Prostate gland (tissue), 2 donors: ENCODE data around the gene PARP16. TPM values are rescaled to one million over a fixed set of nuclear protein-coding genes. Genes with fewer than 3 reads are reported as not detected.

Source experiments
- DNase-seq: peaks from one replicate; pipeline ENCODE4 v3.0.0-alpha.2; 2019; ENCODE audit warnings: low spot score
- H3K27ac ChIP-seq, 2 donors: fragments of 200-600 bp; sonication (generic); 2 replicates each; pipeline ENCODE4 v1.5.1; 2017 to 2019
- H3K27me3 ChIP-seq: fragments of 200-600 bp; sonication (generic); replicated peaks from 2 replicates; pipeline ENCODE4 v1.5.1; 2019; ENCODE audit not compliant: insufficient read depth
- H3K36me3 ChIP-seq, 2 donors: fragments of 200-600 bp; sonication (generic); 1 replicate in 1 of 2; 2 replicates in 1 of 2; pipeline versions ENCODE4 v1.5.1 to v1.8.1; 2017 to 2019
- H3K4me1 ChIP-seq: fragments of 200-600 bp; sonication (generic); replicated peaks from 2 replicates; pipeline ENCODE4 v1.5.1; 2019
- H3K4me3 ChIP-seq, 2 donors: fragments of 200-600 bp; sonication (generic); 2 replicates each; pipeline ENCODE4 v1.5.1; 2017 to 2019
- H3K9me3 ChIP-seq: fragments of 200-600 bp; sonication (generic); 2 replicates; pipeline ENCODE4 v1.5.1; 2017
- POLR2A ChIP-seq: fragments of 450-650 bp; IDR thresholded peaks from one replicate; pipeline ENCODE4 v1.6.1; 2016; ENCODE audit warnings: antibody characterized with exemption, mild to moderate bottlenecking
- POLR2AphosphoS5 ChIP-seq: sonication (generic); formaldehyde crosslinking; IDR thresholded peaks from one replicate; pipeline ENCODE4 v1.6.1; 2017; ENCODE audit warnings: antibody characterized with exemption
- WGBS: methylation state at CpG from one replicate; pipeline ENCODE4 v1.1.5; 2018; 5-methylcytosine and 5-hydroxymethylcytosine counted together
- intact Hi-C: fragments of 100-400 bp; cut with DNase I; formaldehyde crosslinking; loops from one replicate; pipeline ENCODE4 v1.14.2; 2022
- total RNA-seq, 2 donors: library from RNA; depleted of rRNA; stranded (reverse); fragments of >200 nt; gene quantifications; one replicate each; pipeline ENCODE4 v1.1.0, GENCODE V29; 2016
- TF ChIP-seq, protein P1 (sequence below), 4 experiments: fragments of 200-600 bp in 2 of 4; fragments of 450-650 bp in 2 of 4; sonication (generic) in 2 of 4; IDR thresholded peaks; 1 replicate in 3 of 4; 2 replicates in 1 of 4; pipeline ENCODE4 v1.5.1; 2016 to 2019; ENCODE audit warnings: antibody characterized with exemption in 4 of 4, mild to moderate bottlenecking in 2 of 4, moderate library complexity in 2 of 4

PARP16 gene
- total RNA-seq, 2 donors from 2014 or later, result 13.0 to 17.0 TPM

DNA sequence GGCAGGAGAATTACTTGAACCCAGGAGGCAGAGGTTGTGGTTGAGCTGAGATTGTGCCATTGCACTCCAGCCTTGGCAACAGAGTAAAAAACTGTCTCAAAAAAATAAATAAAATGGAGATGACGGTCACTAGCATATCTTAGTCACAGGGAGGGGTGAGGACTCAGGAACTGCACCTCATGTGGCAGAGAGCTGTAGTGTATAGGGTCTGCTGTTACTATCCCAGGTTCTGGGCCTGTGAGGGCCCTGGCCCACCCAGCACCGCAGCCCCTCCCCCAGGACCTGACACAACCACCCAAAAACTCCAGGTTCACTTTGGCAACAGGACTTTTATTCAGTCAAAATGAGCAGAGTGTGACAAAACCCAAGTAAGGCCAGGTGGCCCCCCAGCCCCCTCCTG, 40.1 kb upstream of the PARP16 start:
- intact Hi-C loops, result no loop called here
- no peak overlapping the region for H3K4me3 ChIP-seq
- TF ChIP-seq POLR2AphosphoS5, result no peak
- TF ChIP-seq, protein P1, sequence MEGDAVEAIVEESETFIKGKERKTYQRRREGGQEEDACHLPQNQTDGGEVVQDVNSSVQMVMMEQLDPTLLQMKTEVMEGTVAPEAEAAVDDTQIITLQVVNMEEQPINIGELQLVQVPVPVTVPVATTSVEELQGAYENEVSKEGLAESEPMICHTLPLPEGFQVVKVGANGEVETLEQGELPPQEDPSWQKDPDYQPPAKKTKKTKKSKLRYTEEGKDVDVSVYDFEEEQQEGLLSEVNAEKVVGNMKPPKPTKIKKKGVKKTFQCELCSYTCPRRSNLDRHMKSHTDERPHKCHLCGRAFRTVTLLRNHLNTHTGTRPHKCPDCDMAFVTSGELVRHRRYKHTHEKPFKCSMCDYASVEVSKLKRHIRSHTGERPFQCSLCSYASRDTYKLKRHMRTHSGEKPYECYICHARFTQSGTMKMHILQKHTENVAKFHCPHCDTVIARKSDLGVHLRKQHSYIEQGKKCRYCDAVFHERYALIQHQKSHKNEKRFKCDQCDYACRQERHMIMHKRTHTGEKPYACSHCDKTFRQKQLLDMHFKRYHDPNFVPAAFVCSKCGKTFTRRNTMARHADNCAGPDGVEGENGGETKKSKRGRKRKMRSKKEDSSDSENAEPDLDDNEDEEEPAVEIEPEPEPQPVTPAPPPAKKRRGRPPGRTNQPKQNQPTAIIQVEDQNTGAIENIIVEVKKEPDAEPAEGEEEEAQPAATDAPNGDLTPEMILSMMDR (IDR thresholded peaks at IDR 0.05), result no peak
- TF ChIP-seq POLR2A, result no peak
- no peak overlapping the region for H3K27ac ChIP-seq
- no peak for DNase-seq
- no peaks in the 10 kb centered on the region for H3K4me1 ChIP-seq
- WGBS, result 86% methylated on average over 2 of the region's 2 CpGs
- no peaks in the 10 kb centered on the region for H3K9me3 ChIP-seq
- H3K36me3 ChIP-seq, result no peaks in the 10 kb centered on the region
- no peaks in the 10 kb centered on the region for H3K27me3 ChIP-seq

DNA sequence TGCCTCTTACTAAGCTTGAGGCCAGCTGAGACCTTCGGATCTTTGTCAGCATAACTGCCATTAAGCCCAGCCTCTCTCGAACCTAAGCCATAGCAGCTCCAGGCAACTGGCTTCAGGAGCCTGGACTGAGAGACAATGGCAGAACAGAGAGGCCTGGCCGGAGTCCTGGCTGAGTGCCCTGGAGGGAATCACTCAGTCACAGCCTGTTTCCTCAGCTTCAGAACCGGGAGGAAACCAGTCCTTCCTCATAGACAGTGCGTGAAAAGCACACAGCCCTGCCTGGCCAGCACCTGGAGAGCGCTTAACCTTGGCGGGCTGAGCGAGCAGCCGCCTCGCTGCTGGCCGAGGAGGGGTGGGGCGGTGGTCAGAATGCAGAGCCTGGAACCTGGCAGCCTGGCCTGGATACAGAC, 39.4 kb upstream of the PARP16 start:
- intact Hi-C loops, result no loop called here

DNA sequence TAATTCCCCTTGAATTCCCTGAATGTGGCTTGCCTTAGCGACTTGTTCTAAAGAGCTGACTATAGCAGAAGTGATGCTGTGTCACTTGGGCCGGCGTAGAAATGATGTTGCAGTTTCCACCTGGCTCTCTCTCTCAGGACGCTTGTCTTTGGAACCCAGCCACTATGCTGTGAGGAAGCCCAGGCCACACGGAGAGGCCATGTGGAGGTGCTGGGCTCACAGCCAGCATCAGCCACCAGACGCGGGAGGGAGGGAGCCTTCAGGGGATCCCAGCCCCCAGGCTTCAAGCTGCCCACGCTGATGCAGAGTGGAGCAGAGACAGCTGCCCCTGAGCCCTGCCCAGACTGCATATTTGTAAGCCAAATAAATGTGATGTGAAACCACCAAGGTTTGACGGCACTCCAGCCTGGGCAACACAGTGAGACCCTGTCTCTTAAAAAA, 36.4 kb upstream of the PARP16 start:
- no peak for DNase-seq
- TF ChIP-seq, protein P1 (IDR thresholded peaks at IDR 0.05), result no peak
- no peak for TF ChIP-seq POLR2AphosphoS5
- TF ChIP-seq POLR2A, result no peak
- H3K36me3 ChIP-seq, result no peaks in the 10 kb centered on the region
- H3K9me3 ChIP-seq, result no peaks in the 10 kb centered on the region
- no peaks in the 10 kb centered on the region for H3K4me1 ChIP-seq
- intact Hi-C loops, result no loop called here
- WGBS, result 15% methylated on average over 9 of the region's 9 CpGs
- no peaks in the 10 kb centered on the region for H3K27me3 ChIP-seq
- H3K4me3 ChIP-seq, result no peak overlapping the region
- H3K27ac ChIP-seq, result no peak overlapping the region

More for the DNA sequence above, 39.4 kb upstream of the PARP16 start:
- 35% methylated on average over 11 of the region's 12 CpGs for WGBS
- TF ChIP-seq, protein P1 (IDR thresholded peaks at IDR 0.05), result no peak
- no peak for TF ChIP-seq POLR2A
- TF ChIP-seq POLR2AphosphoS5, result no peak
- no peaks in the 10 kb centered on the region for H3K36me3 ChIP-seq
- no peaks in the 10 kb centered on the region for H3K9me3 ChIP-seq
- H3K27ac ChIP-seq, result no peak overlapping the region
- H3K4me1 ChIP-seq, result no peaks in the 10 kb centered on the region
- H3K4me3 ChIP-seq, result no peak overlapping the region
- H3K27me3 ChIP-seq, result no peaks in the 10 kb centered on the region
- no peak for DNase-seq

DNA sequence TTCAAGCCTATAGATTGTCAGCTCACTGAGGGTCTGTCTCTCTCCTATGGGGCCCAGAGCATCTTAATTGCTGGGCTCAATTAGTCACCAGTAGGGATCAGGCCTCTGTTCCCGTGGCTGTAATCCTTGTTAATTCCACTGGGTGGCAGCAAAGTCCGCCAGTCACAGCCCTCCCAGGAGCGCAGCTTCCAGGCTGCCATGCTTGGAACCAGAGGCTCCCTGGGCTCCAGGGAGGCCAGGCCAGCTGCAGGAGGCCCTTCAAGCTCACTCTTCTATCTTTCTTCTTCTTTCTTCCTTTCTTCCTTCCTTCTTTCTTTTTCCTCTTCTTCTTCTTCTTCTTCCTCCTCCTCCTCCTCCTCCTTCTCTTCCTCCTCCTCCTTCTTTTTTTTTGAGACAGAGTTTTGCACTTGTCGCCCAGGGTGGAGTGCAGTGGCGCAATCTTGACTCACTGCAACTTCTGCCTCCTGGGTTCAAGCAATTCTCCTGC, 32.2 kb upstream of the PARP16 start:
- 38% methylated on average over 5 of the region's 5 CpGs for WGBS
- Histone ChIP-seq H3K4me1 (no peaks in the 10 kb centered on the region), H3K27me3 (no peaks in the 10 kb centered on the region), H3K27ac (no peak overlapping the region), H3K36me3 (no peaks in the 10 kb centered on the region), H3K4me3 (no peak overlapping the region), H3K9me3 (no peaks in the 10 kb centered on the region)
- DNase-seq, result peak; percentile 71
- intact Hi-C loops, result loop anchor here (1.0 to 5.0 kb wide), 2 partner anchors 66 to 83 kb away; no protein-coding TSS in a partner anchor
- TF ChIP-seq POLR2AphosphoS5 (peak; percentile 40), POLR2A (no peak)
- TF ChIP-seq, protein P1 (IDR thresholded peaks at IDR 0.05), result peak; percentile 50 to 97 (median 94)

DNA sequence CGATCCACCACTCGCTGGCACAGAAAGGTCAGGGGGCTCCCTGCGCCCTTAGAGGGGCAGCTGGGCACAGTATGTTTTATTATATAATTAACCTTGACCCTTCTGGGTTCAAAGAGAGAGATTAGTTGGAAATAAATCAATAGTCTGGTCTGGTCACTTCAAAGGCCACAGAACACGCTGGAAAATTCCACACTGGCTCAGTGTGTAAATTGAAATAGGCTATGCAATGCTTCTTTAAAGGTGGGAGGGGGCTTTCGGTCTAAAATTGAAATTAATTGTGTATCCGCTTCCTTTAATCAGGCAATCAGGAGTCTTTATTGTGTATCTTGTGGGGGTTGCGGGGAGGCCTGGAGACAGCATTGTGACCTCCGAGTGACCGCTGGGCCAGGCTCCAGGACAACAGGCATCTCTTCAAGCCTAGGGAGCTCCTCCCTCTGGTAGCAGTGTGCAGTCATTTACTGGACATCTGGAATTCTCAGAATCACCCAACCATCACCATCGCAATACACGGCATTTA, 25.8 kb upstream of the PARP16 start:
- intact Hi-C loops, result no loop called here
- Histone ChIP-seq H3K36me3 (no peaks in the 10 kb centered on the region), H3K27me3 (no peaks in the 10 kb centered on the region), H3K9me3 (no peaks in the 10 kb centered on the region), H3K27ac (no peak overlapping the region), H3K4me3 (no peak overlapping the region), H3K4me1 (no peaks in the 10 kb centered on the region)
- no peak for DNase-seq
- WGBS, result 70% methylated on average over 11 of the region's 11 CpGs
- TF ChIP-seq POLR2AphosphoS5, result no peak
- TF ChIP-seq, protein P1 (IDR thresholded peaks at IDR 0.05), result no peak
- TF ChIP-seq POLR2A, result no peak
